NCI-H1105 treated with DMSO at 0.1 percent for 48 hours (cell line): ENCODE measurements around the gene KMT2B.

ENCODE experiments used
- DNase-seq: peaks from one replicate; lab custom pipeline; 2025; lab: John Stamatoyannopoulos, UW

Gene KMT2B

GRCh38 chr19:35780058-35780457, 62.3 kb downstream of the KMT2B start:
- DNase-seq: no peak

GRCh38 chr19:35780717-35781116, 62.9 kb downstream of the KMT2B start:
- DNase-seq: no peak

DNA sequence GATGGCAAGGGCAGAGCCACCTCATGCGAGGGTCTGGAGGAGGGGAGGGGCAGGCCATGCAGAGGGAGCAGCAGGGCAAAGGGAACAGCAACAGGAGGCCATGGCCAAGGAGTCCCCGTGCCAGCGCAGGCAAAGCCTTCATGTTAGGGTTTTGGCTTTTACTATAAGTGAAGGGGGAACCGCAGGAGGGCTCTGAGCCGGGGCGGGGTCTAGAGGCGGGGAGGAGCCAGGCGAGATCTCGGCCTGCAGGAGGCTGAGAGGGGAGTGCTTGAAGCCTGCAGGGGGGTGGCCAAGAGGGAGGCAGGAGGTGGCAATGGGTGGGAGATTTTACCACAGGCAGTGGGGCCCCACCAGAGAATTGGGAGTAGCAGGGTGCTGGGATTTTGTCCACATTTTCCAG, 63.8 kb downstream of the KMT2B start:
- no peak for DNase-seq

DNA sequence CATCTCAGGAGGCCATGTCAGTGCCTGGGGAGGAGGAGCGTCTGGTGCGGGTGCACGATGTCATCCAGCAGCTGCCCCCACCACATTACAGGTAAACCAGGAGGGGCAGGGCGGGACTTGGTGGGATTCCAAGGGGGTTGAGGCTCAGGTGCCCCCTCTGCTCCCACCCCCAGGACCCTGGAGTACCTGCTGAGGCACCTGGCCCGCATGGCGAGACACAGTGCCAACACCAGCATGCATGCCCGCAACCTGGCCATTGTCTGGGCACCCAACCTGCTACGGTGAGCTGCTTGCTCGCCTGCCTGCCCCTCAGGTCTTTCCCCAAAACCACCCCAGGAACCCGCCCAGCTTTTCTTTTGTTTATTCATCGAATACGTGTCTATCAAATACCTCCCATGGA, 64.8 kb downstream of the KMT2B start:
- DNase-seq: no peak

GRCh38 chr19:35783469-35784434, 65.9 kb downstream of the KMT2B start:
- no peak for DNase-seq

DNA sequence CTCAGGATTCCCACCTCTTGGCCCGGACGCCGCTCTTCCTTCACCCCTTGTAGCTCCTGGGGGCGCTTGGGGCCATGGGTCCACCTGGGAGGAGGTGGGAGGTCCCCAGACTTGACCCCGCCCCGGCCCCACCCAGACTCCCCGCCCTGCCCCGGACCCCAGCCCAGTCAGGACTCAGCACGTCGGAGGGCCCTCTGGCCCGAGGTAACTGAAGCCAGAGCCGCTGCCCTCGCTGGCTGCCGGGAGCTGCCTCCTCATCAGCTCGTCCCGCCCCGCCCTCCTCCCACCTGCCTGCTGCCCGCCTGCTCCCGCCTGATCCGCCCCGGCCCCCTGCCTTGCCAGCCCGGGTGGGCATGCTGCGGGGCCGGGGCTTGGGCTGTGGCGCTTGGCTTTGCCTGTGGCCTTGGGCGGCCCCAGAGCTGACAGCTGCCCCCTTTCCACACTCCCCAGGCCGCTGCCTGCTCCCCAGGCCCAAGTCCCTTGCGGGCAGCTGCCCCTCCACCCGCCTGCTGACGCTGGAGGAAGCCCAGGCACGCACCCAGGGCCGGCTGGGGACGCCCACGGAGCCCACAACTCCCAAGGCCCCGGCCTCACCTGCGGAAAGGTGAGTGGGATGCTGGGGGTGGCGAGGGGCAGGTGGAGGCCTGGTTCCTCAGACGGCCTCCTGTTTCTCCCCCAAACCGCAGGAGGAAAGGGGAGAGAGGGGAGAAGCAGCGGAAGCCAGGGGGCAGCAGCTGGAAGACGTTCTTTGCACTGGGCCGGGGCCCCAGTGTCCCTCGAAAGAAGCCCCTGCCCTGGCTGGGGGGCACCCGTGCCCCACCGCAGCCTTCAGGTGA, 66.9 kb downstream of the KMT2B start:
- DNase-seq: no peak

DNA sequence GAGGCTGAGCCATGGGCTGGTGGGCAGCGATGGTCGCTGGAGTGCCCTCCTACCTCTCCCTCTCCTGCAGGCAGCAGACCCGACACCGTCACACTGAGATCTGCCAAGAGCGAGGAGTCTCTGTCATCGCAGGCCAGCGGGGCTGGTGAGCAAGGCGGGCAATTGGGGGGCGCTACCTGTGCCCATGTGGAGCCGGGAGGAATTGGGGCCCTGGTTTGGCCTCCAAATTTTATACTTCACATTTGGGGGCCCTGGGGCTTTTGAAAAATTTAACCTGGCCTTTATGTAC, 67.5 kb downstream of the KMT2B start:
- no peak for DNase-seq

DNA sequence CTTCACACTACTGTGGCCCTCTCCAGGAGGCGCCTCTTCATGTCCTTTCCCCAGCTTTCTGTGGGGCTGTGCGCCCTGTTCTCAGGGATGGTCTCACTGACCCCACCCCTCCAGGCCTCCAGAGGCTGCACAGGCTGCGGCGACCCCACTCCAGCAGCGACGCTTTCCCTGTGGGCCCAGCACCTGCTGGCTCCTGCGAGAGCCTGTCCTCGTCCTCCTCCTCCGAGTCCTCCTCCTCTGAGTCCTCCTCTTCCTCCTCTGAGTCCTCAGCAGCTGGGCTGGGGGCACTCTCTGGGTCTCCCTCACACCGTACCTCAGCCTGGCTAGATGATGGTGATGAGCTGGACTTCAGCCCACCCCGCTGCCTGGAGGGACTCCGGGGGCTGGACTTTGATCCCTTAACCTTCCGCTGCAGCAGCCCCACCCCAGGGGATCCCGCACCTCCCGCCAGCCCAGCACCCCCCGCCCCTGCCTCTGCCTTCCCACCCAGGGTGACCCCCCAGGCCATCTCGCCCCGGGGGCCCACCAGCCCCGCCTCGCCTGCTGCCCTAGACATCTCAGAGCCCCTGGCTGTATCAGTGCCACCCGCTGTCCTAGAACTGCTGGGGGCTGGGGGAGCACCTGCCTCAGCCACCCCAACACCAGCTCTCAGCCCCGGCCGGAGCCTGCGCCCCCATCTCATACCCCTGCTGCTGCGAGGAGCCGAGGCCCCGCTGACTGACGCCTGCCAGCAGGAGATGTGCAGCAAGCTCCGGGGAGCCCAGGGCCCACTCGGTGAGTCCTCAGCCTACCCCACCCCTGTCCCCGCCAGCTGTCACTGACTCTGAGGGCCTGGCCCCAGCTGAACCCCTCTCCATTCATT, 68.7 kb downstream of the KMT2B start:
- DNase-seq: no peak

DNA sequence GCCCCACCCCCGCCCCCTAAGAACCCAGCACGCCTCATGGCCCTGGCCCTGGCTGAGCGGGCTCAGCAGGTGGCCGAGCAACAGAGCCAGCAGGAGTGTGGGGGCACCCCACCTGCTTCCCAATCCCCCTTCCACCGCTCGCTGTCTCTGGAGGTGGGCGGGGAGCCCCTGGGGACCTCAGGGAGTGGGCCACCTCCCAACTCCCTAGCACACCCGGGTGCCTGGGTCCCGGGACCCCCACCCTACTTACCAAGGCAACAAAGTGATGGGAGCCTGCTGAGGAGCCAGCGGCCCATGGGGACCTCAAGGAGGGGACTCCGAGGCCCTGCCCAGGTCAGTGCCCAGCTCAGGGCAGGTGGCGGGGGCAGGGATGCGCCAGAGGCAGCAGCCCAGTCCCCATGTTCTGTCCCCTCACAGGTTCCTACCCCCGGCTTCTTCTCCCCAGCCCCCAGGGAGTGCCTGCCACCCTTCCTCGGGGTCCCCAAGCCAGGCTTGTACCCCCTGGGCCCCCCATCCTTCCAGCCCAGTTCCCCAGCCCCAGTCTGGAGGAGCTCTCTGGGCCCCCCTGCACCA, 69.5 kb downstream of the KMT2B start:
- DNase-seq: no peak
